ENCODE measurements around the gene PI4KB.
A peak's percentile ranks its signal among the peaks of the same experiment; 100 is the strongest.

PI4KB gene

DNA sequence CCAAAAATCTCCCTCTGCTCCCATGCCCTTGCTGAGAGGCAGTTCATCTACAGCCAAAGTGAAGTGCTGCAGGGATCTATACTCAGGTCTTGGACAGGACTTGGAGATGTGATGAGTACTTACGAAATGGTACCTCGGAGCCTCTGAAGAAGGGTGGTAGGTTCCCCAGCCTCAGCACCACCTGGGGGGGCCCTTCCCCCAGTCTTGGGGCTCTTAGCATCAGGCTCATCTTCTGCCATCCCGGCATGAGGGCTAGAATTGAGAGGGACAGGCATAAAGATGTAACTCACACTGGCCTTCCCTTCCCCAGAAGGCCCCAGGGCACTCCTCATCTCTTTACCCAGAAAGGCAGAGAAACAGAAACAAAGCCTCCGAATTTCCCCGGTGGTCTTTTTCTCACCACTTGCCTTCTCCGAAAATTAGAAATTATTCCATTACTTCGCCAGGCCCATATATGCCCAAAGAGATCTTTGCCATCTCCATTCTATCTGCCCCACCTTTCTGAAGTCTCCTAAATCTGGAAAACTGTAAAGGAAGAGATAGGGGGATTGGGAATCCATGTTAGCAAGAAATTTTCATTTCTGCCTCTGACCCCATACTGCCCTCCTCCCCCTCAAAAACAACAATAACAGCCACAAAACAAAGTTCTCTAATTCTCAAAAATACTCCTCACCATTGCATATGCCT lies 19.0 kb upstream of the PI4KB start:
- no peak for DNase-seq (ENCODE audit: low read depth)

DNA sequence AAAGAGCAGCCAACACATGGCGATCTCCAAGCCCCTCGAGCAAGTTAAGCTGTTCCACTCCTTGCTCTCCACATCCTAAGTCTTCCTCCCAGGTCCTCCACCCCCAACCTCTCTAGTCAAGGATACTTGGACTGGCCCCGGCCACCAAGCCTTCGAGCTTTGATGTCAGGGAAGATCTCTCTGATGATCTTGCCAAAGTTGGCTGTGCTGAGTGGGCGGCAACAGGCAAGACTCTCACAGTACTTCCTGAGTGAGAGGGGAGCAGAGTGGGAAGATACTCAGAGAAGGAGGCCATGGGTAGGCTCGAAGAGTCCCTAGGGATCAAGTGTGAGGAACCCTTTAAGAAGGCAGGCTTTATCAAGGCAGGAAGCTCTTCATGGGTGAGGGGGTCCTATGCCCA lies 17.1 kb upstream of the PI4KB start:
- DNase-seq (ENCODE audit: low read depth) = no peak

DNA sequence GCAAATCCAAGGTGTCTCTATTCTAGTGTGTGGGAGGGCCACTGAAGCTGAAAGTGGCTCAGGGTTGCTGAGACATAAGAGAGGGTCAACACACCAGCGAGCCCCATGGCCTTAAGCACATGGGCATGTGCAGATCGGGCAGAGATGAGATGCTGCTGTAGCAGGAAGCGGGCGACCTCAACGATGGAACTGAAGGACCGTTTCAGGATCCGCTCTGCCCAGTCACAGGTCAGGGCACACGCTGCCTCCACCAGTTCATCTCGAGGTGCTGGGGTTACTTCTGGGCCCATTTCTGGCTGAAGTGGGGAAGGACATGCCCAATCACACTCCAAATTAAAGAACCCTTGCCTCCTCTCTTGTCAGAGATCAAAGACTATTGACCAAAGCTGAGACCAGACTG lies 16.4 kb upstream of the PI4KB start:
- DNase-seq (ENCODE audit: low read depth) = no peak

DNA sequence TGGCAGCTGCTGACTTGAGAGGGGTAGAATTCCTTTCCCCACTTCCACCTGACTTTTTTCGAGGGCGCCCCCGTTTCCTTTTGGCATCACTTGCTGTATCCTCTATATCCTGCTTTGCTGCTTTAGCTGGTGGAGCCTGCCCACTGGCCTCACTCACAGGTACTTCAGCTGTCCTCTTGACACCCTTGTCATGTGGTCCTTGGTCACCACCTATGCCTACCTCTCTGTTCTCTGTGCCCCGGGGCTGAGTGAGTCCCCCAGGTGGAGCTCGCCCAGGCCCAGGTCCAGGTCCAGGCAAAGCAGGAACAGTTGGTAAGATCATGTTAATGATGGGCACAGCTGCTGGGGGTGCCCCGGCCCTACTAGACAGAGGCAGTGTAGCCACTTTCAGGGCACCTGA lies 15.4 kb upstream of the PI4KB start:
- no peak for DNase-seq (ENCODE audit: low read depth)

DNA sequence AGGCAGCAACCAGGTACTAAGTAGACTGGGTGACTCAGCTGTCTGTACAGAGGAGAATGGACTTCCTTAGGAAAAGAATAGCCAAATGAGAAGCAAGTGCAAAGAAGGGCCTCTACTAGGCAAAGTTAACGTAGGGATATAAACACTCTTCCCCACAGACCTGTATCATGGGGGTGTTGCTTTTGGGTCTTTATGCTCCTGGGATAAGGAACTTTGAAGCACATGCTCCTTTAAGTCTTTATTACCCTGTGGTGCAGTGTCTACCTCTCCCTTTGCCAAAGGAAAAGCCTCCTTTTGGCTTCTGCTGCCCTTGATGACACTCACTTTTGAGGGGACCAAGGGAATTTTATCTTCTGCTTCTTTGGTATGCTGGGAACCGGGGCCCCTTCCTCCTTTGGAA lies 14.8 kb upstream of the PI4KB start:
- DNase-seq (ENCODE audit: low read depth) = no peak

DNA sequence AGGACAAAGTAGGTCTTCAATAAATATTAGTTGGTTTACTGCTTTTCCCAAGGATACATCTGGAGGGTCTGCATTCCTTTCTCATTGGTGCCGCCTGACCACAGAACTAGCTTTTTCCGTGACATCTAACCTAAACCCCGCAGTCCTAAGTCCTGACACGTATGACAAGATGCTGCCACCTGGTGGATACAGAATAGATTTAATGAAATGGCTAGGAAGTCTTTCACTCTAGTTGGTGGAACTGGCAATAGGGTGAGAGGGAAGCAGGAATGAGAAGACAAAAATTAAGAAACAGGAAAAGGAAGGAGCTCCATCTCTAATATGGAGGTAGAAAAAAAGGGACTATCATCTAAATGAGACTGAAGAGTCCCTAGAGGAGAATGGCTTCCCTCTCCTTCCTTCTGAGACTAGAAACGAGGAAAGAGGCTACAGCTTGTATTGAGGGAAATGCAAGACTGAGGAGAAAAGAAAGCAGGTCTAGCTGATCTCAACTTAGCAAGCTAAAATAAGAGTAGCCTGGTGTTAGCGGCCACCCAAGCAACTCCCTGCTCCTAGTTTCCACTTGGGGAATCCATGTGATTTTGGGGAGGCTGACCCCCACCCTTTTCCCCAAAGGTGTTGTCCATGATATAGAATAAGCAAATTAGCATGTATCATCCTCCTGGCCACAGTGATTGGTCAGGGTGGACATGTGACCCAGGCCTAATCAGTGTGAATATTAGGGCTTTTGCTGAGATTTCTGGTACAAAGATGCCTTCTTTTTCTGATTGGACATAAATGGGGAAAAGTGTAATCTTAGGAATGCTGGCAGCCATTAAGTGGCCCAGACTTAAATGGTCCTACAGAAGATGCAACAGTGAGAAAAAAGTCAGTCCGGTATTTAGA lies 13.9 kb upstream of the PI4KB start:
- DNase-seq (ENCODE audit: low read depth) = peak; percentile 56

DNA sequence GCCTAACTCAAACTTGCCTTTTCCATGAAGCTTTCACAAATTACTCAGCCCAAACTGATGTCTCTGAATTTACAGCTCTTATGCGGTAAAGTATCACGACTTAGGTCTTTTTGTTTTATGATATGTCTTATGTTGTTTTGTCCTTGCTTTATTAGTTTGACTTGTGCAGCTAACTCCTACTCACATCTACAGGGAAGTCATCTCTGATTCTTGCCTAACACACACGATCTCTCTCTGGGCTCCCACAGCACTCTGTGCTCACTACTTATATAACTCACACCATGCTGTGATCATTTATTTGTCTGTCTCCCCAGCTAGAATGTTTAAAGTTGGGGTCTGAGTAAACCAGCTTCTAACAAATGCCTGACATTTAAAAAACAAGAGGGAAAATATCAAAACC lies 9.3 kb upstream of the PI4KB start:
- DNase-seq (ENCODE audit: low read depth) = no peak

DNA sequence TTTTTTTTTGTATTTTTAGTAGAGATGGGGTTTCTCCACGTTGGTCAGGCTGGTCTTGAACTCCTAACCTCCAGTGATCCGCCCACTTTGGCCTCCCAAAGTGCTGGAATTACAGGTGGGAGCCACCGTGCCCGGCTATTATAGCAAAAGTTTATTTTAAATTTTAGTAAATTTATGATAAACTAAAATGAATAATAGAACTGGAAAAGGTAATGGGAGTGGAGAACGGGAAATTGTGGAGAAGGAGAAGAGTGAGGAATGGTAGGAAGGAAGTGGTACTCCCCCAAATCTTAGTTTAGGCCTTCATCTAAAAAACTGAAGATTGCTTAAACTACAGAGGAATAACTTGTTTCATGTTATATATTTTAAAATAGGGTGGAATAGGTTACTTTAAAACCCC lies 7.6 kb upstream of the PI4KB start:
- DNase-seq (ENCODE audit: low read depth) = no peak

DNA sequence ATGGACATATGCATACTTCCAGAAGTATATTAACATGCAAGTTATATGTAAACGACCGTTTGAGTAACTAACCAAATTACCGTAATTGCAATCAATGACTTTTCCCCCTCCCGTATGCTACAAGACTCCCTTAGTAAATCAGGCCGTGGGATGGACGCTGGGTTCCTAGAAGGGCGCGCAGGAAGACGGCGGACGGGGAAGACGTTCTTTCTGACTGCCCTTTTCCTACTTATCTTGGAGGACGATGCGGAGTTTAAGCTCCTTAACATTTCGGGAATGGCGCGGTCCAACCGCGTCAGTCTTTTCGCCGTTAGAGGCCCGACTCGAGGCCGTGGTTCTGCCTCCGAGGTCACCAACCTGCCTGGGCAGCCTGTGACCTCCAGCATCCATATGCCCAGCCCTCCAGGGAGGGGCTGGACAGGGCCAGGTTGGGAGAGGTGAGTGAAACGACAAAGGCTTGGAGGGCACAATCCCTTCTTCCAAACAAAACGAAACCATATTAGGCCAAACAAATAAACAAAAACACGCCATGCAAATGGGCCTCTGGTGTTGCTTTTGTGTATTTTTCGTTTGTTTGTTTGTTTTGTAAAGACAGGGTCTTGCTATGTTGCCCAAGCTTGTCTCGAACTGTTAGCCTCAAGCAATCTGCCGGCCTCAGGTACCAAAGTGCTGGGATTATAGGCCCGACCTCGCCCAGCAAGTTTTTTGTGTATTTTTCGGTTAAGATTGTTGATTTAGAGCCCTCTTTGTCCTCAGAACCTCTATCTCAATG lies 873 bp upstream of the PI4KB start:
- no peak for DNase-seq (ENCODE audit: low read depth)

DNA sequence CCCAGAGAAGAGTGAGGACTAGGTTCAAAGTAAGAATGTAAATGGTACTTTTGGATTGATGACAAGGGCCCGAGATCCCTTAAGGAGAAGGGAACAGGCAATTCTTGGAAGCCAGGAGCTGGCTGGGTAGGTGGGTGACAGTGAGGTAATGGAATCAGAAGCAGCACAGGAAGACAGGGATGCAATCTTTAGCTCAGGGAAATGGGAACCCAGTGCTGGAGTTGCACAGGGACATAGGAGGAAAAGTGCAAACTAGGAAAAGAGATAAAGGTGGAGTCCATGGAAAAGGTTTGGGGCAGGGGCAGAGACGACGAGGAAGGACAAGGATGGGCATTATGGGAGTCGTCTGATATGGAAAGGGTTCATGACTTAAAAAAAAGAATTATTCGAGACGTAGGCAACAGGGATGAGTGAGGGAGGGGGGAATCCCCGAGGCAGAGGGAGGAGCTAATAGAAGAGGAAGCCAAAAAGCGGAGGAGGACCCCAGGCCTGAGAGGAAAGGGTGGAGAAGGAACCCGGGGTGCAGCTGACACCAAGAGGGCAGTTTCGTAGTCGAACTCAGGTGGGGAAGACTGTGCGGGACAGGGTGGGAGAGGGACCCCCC lies 495 bp downstream of the PI4KB start:
- DNase-seq (ENCODE audit: low read depth) = no peak

DNA sequence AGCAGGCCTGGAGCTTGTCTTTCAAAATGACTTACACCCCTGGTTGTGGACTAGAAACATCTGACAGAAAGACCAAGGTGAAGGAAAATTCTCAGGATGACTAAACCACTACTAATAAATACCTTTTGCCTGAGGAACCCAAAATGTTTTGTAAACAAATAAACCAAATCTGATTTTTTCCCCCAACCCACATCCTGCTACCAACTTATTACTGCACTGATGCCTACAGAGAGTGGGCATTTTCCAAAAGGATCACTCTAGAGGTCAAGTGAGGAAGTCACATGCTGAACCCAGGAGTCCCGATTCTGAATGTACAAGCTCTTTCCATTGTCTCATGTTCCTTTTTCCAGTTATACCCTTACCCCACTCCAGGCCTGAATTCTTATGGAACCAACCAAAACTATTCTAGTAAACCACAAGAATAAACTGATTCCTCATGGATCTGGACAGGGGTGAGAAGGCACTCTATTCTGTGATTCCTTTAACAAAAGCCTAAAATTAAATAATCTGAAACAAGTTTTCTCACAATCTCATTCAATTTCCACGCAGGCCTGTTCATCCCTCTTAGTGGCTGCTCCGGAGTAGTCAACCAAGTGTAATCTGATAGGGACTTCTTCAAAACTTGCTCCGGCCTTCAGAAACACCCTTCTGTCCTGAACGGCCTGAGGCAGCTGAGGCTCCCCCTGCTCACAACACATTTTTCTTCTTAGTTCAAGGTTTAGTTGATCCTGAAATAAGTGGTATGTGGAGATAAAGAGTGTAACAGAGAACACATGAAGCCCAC lies 1.4 kb downstream of the PI4KB start:
- DNase-seq (ENCODE audit: low read depth) = no peak

DNA sequence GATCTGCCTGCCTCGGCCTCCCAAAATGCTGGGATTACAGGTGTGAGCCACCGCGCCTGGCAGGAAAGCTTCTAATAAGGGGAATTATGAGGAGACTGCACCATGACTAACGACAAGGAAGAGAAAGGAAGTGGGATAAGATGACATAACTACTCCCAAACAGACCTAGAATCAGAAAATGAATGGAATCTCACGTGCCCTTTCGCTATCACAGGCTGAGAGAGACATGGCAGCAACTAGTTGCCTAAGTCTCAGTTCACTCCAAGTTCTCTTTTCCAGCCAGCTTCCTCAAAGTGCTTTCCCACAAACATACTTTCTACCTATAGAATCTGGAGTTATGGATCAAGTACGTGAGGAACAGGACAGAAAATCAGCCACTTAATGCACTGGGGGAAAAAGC lies 2.0 kb downstream of the PI4KB start:
- no peak for DNase-seq (ENCODE audit: low read depth)

DNA sequence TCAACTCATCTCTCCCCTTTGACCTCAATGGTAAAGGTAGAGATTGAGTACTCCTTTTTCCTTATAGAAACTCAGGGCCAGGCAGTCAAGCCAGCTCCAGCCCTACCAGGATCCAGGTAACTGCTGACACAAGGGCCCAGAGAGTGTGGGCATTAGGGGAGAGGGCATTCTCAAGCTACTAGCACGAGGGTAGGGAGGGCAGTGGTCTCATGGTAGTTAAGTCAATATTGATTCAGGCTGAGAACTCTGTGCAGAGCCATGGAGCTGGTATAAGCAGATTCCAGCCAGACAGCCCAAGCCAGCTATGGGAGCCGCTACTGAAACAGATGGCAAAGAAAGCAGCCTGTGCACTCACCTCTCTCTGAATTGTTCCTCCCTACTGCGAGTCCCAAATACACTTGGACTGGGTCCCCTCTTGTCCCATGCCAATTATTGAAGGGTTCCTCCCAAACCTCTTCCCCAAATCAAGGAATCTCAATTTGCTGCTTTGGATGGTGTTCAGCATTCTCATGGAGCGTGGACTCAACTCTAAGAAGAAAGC lies 2.8 kb downstream of the PI4KB start:
- no peak for DNase-seq (ENCODE audit: low read depth)

DNA sequence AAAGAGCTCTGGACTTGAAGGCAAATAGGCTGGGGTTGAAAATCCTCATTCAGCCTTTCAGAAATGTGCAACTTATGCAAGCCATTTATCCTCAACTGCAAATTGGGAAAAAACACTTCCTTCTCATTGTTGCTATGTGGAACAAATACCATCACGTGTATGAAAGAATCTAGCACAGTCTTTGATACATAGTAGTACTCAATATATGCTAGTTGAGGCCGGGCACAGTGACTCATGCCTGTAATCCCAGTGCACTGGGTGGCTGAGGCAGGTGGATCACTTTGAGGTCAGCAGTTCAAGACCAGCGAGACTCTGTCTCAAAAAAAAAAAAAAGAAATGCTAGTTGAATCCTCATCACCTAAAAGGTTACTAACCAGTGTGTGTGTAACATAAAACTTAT lies 8.2 kb downstream of the PI4KB start:
- DNase-seq (ENCODE audit: low read depth) = no peak

DNA sequence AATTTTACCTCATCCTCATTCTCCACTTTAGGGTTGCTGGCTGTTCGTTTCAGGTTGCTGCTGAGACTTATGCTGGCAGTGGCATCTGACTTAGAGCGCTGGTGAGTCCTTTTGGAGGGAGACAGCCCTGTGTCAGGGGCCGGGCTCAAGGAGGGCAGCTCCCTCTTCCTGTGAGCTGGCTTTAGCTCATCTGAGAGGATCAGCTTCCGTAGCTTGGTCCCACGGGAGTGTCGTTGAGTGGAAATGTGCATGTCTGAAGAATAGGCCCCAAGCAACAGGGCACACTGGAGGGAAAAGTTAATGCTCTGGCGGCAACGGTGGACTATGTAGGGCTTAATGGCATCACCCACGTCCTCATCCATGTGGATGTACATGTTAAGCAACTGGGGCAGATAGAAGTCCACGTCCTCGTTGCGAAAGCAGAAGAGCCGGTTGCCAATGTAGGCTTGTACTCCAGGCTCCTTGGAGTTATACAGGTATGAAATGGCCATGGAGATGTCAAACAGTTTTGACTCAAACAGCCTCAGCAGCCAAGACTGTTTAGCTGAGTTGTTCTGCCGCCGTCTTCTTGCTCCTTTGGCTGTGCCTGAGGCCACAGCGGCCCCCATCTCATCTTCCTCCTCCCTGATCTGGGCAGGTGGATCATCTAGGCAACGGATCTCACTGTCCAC lies 11.5 kb downstream of the PI4KB start:
- DNase-seq (ENCODE audit: low read depth) = no peak

DNA sequence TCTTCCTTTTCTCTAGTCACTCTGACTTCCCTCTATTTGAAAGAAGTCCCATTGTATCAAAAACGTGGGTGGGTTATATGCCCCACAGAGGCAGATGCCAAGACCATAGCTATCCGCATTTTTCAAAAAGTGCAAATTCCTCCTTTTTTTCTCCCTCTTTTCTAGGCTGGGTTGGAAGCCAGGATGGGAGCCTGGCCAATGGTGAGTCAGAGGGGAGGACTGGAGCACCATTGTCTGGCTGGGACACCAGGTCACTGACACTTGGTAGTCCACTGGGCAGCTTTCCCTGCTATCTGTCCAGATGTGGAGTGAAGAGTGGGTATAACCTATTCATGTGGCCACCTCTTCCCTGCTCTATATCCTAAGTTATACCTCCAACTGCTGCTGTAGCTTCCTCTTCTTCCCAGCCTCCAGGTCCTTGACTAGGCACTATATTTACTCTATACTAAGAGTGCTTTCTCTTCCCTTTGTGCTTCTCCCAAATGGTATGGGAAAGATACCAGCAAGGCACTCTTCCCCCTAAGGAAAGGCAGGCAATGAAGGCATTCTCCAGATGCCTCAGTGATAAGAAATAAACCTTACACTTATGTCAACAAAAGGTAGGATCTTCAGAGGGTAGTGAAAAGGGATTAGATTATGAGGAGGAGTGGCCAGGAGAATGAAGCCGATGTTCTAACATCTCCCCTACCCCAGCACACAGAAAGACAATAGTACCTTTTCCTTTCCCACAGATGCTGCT lies 12.9 kb downstream of the PI4KB start:
- peak; percentile 65 for DNase-seq (ENCODE audit: low read depth)

DNA sequence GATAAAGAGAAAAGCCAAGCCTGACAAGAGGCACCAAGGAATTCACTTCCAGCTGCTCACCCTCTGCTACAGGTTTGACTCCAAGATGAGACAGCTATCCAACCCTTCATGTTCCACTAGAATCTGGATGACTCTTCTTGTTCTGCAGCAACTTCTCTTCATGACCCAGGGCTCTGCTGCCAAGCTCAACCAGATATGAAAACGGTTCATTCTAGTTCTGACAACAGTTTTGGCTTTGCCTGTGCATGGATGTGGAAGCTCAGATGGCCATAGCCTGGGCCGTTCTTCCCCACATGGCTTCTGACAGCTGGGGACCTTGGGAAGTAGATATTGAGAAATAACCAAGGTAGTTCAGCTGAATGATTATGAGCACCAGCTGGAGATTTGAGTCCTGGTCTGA lies 13.7 kb downstream of the PI4KB start:
- DNase-seq (ENCODE audit: low read depth) = no peak

DNA sequence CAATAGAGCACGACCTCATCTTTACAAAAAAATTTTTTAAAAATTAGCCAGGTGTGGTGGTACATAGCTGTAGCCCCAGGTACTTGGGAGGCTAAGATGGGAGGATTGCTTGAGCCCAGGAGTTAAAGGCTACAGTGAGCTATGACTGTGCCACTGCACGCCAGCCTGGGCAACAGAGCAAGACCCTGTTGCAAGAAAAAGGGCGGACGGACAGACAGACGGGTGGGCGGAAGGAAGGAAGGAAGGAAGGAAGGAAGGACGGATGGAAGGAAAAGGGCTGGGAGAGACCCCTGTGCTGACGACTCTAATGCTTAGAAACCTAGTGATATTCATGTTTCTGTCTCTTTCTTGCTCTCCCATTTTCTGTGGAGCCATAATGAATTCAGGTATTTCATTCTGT lies 14.4 kb downstream of the PI4KB start:
- DNase-seq (ENCODE audit: low read depth) = no peak

DNA sequence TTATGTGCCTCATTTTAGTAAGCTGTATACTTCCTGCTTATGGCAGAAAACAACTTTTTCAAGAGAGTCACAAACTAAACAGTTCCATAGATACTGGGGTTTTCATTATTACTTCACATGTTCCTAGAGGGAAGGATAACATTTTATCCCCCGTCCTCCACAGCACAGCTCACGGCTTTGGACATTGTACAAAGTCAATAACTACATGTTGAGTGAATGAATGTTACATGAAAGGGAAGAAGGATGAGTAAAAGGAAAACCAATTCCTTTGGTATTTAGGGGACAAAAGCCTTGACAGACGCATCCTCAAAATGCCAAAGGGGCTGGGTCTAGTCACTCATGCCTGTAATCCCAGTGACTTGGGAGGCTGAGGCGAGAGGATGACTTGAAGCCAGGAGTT lies 14.8 kb downstream of the PI4KB start:
- DNase-seq (ENCODE audit: low read depth) = no peak
